GM23248 (cell line): ENCODE measurements around the gene PERP. TPM values are rescaled to one million over a fixed set of nuclear protein-coding genes. Genes with fewer than 3 reads are reported as not detected.
"Not testable (repeated sequence)": the region's sequence is repeated elsewhere in the genome, so short reads cannot be mapped to it uniquely, and the experiment has no call there.

Source experiments
- DNase-seq: peaks from one replicate; pipeline ENCODE4 v3.0.0-alpha.2; 2015
- H2AFZ ChIP-seq: fragments of 200-600 bp; sonication (generic); 2 replicates; pipeline ENCODE4 v1.6.1; 2016; ENCODE audit warnings: antibody characterized with exemption
- H3F3A ChIP-seq: fragments of 200-600 bp; sonication (generic); 2 replicates; pipeline ENCODE4 v1.6.1; 2016; ENCODE audit warnings: mild to moderate bottlenecking, antibody characterized with exemption, mixed run types; ENCODE audit not compliant: insufficient read depth
- H3K27ac ChIP-seq: fragments of 200-600 bp; sonication (generic); 2 replicates; pipeline ENCODE4 v1.5.1; 2016; ENCODE audit warnings: mild to moderate bottlenecking
- H3K27me3 ChIP-seq: fragments of 200-600 bp; sonication (generic); replicated peaks from 2 replicates; pipeline ENCODE4 v1.6.1; 2016; ENCODE audit warnings: mild to moderate bottlenecking; ENCODE audit not compliant: insufficient read depth
- H3K36me3 ChIP-seq: fragments of 200-600 bp; sonication (generic); 2 replicates; pipeline ENCODE4 v1.6.1; 2016; ENCODE audit warnings: low read depth, mild to moderate bottlenecking
- H3K4me1 ChIP-seq: fragments of 200-600 bp; sonication (generic); 2 replicates; pipeline ENCODE4 v1.6.1; 2016; ENCODE audit warnings: mild to moderate bottlenecking; ENCODE audit not compliant: insufficient read depth
- H3K4me2 ChIP-seq: fragments of 200-600 bp; sonication (generic); one replicate; pipeline ENCODE4 v1.6.1; 2016; ENCODE audit warnings: mild to moderate bottlenecking; ENCODE audit not compliant: unreplicated experiment
- H3K4me3 ChIP-seq: fragments of 200-600 bp; sonication (generic); 2 replicates; pipeline ENCODE4 v1.5.1; 2016; ENCODE audit warnings: mild to moderate bottlenecking
- H3K79me2 ChIP-seq: fragments of 200-600 bp; sonication (generic); 2 replicates; pipeline ENCODE4 v1.6.1; 2016; ENCODE audit warnings: mild to moderate bottlenecking; ENCODE audit not compliant: insufficient read depth
- H3K9ac ChIP-seq: fragments of 200-600 bp; sonication (generic); 2 replicates; pipeline ENCODE4 v1.6.1; 2016; ENCODE audit warnings: mild to moderate bottlenecking
- H3K9me2 ChIP-seq: fragments of 200-600 bp; sonication (generic); 2 replicates; pipeline ENCODE4 v1.6.1; 2016; ENCODE audit warnings: mixed run types, mild to moderate bottlenecking, moderate library complexity; ENCODE audit not compliant: insufficient read depth
- H3K9me3 ChIP-seq: fragments of 200-600 bp; sonication (generic); one replicate; pipeline ENCODE4 v1.6.1; 2017; ENCODE audit warnings: low read depth
- H4K20me1 ChIP-seq: fragments of 200-600 bp; sonication (generic); 2 replicates; pipeline ENCODE4 v1.6.0; 2016; ENCODE audit not compliant: insufficient read depth
- EZH2 ChIP-seq: fragments of 200-600 bp; sonication (generic); IDR thresholded peaks from 2 replicates; pipeline ENCODE4 v1.6.1; 2018; ENCODE audit warnings: antibody characterized with exemption, mild to moderate bottlenecking; ENCODE audit not compliant: insufficient read depth, poor library complexity, severe bottlenecking
- EZH2phosphoT487 ChIP-seq: fragments of 200-600 bp; sonication (generic); IDR thresholded peaks from 2 replicates; pipeline ENCODE4 v1.6.1; 2018; ENCODE audit warnings: antibody characterized with exemption, moderate library complexity, mild to moderate bottlenecking, low read depth; ENCODE audit not compliant: insufficient read depth
- WGBS, 2 experiments: methylation state at CpG; one replicate each; pipeline ENCODE4 v1.1.6; 2015 to 2017; ENCODE audit warnings: low lambda C conversion rate in 2 of 2, low coverage in 1 of 2; ENCODE audit errors: missing lambda C conversion rate in 2 of 2; 5-methylcytosine and 5-hydroxymethylcytosine counted together
- in situ Hi-C: fragments of 300-500 bp; cut with MboI; formaldehyde crosslinking; loops from 2 replicates; pipeline ENCODE4 v1.15.0; 2020
- polyA plus RNA-seq: library from polyadenylated mRNA; unstranded; fragments of >200 nt; fragmentation: Nextera tagmentation; extraction: Ambion mirVana; gene quantifications from 2 replicates; pipeline ENCODE4 v1.2.1, GENCODE V29; 2016
- total RNA-seq: library from RNA; depleted of rRNA; stranded (reverse); fragments of >200 nt; shearing (Covaris generic); gene quantifications from 2 replicates; pipeline ENCODE4 v1.2.3, GENCODE V29; 2014

The PERP gene
- total and polyA plus RNA-seq, 2 experiments from 2014 or later, result 28.5 to 45.7 TPM

DNA sequence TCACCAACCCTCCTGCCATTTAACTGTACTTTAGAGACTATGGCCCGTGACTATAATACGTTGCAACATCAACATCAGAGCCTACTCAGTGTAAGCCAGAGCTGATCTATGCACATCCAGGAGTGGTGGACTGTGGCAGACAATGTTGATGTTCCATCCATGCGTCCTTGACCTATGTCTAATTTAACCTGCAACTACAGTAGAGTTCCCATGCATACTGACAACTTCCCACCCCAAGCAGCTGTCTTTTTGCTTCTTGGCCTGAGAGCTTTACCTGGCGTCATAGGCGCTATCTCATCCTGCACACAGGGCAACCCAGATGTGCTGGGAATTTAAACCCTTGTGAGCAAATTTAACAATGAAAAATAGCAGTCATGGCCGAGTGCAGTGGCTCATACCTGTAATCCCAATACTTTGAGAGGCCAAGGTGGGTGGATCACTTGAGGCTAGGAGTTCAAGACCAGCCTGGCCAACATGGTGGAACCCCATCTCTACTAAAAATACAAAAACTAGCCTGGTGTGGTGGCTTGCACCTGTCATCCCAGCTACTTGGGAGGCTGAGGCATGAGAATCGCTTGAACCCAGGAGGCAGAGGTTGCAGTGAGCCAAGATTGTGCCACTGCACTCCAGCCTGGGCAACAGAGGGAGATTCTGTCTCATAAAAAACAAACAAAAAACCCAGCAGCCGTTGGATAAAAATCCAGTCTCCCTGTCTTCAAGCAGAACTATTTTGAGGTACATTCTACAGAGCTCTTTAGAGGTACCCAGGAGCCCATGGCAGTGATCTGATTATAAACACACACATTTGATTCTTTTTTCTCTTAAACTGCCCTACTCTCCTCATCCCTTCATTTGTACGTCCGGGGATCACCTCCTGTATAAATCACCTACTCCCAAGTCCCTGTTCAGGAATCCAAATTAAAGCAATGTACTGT is 22.0 kb downstream of the PERP start:
- Histone ChIP-seq H3K9ac (no peak overlapping the region), H3K27me3 (peaks cover 16% of the 10 kb centered on the region; the same call in 1 of the 2 replicates), H3K9me2 (no peaks in the 10 kb centered on the region), H3K4me3 (no peak overlapping the region), H3K4me1 (peaks cover 16% of the 10 kb centered on the region), H3K9me3 (no peaks in the 10 kb centered on the region), H4K20me1 (no peaks in the 10 kb centered on the region), H3K79me2 (no peaks in the 10 kb centered on the region), H3K36me3 (no peaks in the 10 kb centered on the region), H3K27ac (no peak overlapping the region), H3K4me2 (no peak overlapping the region), H3F3A (peaks cover 19% of the 10 kb centered on the region), H2AFZ (no peak overlapping the region)
- no peak for DNase-seq
- in situ Hi-C loops, result no loop called here
- 60 to 64% methylated on average over 10 of the region's 10 CpGs for WGBS, 2 experiments
- TF ChIP-seq EZH2 (no peak), EZH2phosphoT487 (no peak)

GRCh38 chr6:138082232-138082631 is 25.0 kb downstream of the PERP start:
- H3K9me3 ChIP-seq, result no peaks in the 10 kb centered on the region
- TF ChIP-seq EZH2phosphoT487, result no peak
- TF ChIP-seq EZH2, result no peak
- peaks cover under 1% of the 10 kb centered on the region; the same call in 1 of the 2 replicates for H3F3A ChIP-seq
- no peak overlapping the region for H3K4me2 ChIP-seq
- H3K79me2 ChIP-seq, result no peaks in the 10 kb centered on the region
- 75 to 76% methylated on average over 12 of the region's 12 CpGs for WGBS, 2 experiments
- H2AFZ ChIP-seq, result no peak overlapping the region
- H3K27me3 ChIP-seq, result peaks cover 16% of the 10 kb centered on the region; the same call in 1 of the 2 replicates
- no peak overlapping the region for H3K27ac ChIP-seq
- H3K4me3 ChIP-seq, result no peak overlapping the region
- H3K9ac ChIP-seq, result no peak overlapping the region
- no peaks in the 10 kb centered on the region for H3K9me2 ChIP-seq
- no peaks in the 10 kb centered on the region for H3K36me3 ChIP-seq
- H4K20me1 ChIP-seq, result no peaks in the 10 kb centered on the region
- in situ Hi-C loops, result no loop called here
- no peak for DNase-seq
- H3K4me1 ChIP-seq, result no peaks in the 10 kb centered on the region

DNA sequence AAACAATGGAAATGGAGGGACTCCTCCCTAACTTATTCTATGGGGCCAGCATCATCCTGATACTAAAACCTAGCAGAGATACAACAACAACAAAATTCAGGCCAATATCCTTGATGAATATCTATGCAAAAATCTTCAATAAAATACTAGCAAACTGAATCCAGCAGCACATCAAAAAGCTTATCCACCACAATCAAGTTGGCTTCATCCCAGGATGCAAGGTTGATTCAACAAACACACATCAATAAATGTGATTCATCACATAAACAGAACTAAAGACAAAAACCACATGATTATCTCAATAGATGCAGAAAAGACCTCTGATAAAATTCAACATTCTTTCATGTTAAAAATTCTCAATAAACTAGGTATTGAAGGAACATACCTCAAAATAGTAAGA is 27.7 kb downstream of the PERP start:
- H3K4me3 ChIP-seq, in situ Hi-C loops, H4K20me1 ChIP-seq, H2AFZ ChIP-seq, H3K4me1 ChIP-seq, H3K4me2 ChIP-seq, H3K9ac ChIP-seq, H3K27ac ChIP-seq, DNase-seq, H3K79me2 ChIP-seq, H3K9me3 ChIP-seq, H3K36me3 ChIP-seq, H3F3A ChIP-seq, H3K9me2 ChIP-seq: not testable (repeated sequence)
- peaks cover 20% of the 10 kb centered on the region; the same call in 1 of the 2 replicates for H3K27me3 ChIP-seq

DNA sequence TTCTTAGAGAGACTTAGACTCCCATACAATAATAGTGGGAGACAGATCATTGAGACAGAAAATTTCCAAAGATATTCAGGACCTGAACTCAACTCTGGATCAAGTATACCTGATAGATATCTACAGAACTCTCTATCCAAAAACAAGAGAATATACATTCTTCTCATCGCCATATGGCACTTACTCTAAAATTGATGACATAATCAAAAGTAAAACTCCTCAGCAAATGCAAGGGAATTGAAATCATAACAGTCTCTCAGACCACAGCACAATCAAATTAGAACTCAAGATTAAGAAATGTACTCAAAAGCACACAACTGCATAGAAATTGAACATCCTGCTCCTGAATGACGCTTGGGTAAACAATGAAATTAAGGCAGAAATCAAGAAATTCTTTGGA is 28.7 kb downstream of the PERP start:
- TF ChIP-seq EZH2phosphoT487 (no peak), EZH2 (no peak)
- no peak for DNase-seq
- H3K4me2 ChIP-seq, result no peak overlapping the region
- no peak overlapping the region for H3K27ac ChIP-seq
- H3K9ac ChIP-seq, result no peak overlapping the region
- H3K9me2 ChIP-seq, result no peaks in the 10 kb centered on the region
- H4K20me1 ChIP-seq, result no peaks in the 10 kb centered on the region
- H3K4me1 ChIP-seq, result no peaks in the 10 kb centered on the region
- H3K79me2 ChIP-seq, result no peaks in the 10 kb centered on the region
- H3K9me3 ChIP-seq, result no peaks in the 10 kb centered on the region
- H3K27me3 ChIP-seq, result peaks cover 9% of the 10 kb centered on the region; the same call in 1 of the 2 replicates
- in situ Hi-C loops, result no loop called here
- 44 to 48% methylated on average over 2 of the region's 2 CpGs for WGBS, 2 experiments
- no peaks in the 10 kb centered on the region for H3F3A ChIP-seq
- no peaks in the 10 kb centered on the region for H3K36me3 ChIP-seq
- H3K4me3 ChIP-seq, result no peak overlapping the region
- no peak overlapping the region for H2AFZ ChIP-seq
